ENCODE measurements around the gene HECTD2. TPM values are rescaled to one million over a fixed set of nuclear protein-coding genes. Genes with fewer than 3 reads are reported as not detected.
"Not testable (repeated sequence)": the region's sequence is repeated elsewhere in the genome, so short reads cannot be mapped to it uniquely, and the experiment has no call there.

The HECTD2 gene
- polyA plus RNA-seq, 1 donor from 2014 or later: 87.6 TPM

DNA sequence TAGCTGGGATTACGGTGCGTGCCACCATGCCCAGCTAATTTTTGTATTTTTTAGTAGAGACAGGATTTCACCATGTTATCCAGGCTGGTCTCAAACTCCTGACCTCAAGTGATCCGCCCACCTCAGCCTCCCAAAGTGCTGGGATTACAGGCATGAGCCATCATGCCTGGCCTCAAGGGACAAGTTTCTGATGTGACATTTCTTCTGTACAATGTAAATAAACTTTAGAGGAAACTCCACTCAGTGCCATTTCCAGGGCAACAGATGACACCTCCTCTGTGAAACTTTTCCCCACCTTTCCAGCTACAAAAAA, 19.7 kb upstream of the HECTD2 start:
- H3K4me3 ChIP-seq (ENCODE audit: low read length); H3F3A ChIP-seq (ENCODE audit: insufficient read depth, low read length, poor library complexity, severe bottlenecking); H3K27me3 ChIP-seq (ENCODE audit: insufficient read depth, low read depth, low read length); H3K9me3 ChIP-seq (ENCODE audit: low read length); H3K4me2 ChIP-seq (ENCODE audit: low read length); H4K20me1 ChIP-seq (ENCODE audit: insufficient read depth); H3K9me2 ChIP-seq (ENCODE audit: insufficient read depth, low read length); H3K9ac ChIP-seq (ENCODE audit: low read length); H2AFZ ChIP-seq (ENCODE audit: low read depth, low read length); H3K27ac ChIP-seq (ENCODE audit: low read length); H3K36me3 ChIP-seq (ENCODE audit: insufficient read depth, low read length); H3K79me2 ChIP-seq (replicated peaks; ENCODE audit: insufficient read depth, low read length): not testable (repeated sequence)

DNA sequence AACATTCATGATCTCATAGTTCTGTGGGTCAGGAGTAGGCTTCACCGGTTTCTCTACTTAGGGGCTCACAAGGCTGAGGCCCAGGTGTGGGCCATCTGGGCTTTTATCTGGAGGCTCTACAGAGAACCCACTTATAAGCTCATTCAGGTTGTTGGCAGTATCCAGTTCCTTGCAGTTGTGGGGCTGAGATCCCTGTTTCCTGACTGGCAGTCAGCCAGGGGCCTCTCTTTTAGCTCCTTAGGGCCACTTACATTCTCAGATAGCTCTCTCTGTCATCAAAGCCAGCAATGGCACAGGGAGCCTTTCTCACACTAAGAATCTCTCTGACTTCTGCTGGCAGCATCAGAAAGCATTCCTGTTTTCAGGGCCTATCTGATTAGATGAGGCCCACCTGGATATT, 18.2 kb upstream of the HECTD2 start:
- no peaks in the 10 kb centered on the region for H3K9me3 ChIP-seq (ENCODE audit: low read length)
- no peak overlapping the region for H3K27ac ChIP-seq (ENCODE audit: low read length)
- H3K36me3 ChIP-seq (ENCODE audit: insufficient read depth, low read length): no peaks in the 10 kb centered on the region
- H3K79me2 ChIP-seq (replicated peaks; ENCODE audit: insufficient read depth, low read length): no peaks in the 10 kb centered on the region
- H3K4me3 ChIP-seq (ENCODE audit: low read length): no peak overlapping the region
- no peak overlapping the region for H2AFZ ChIP-seq (ENCODE audit: low read depth, low read length)
- H3K9me2 ChIP-seq (ENCODE audit: insufficient read depth, low read length): no peaks in the 10 kb centered on the region
- TF ChIP-seq EZH2 (IDR thresholded peaks at IDR 0.05; ENCODE audit: borderline replicate concordance, insufficient read depth, low read length, poor library complexity, severe bottlenecking): no peak
- TF ChIP-seq SMC3 (conservative IDR thresholded peaks at IDR 0.05; ENCODE audit: poor library complexity): no peak
- no peak for TF ChIP-seq MXI1 (conservative IDR thresholded peaks at IDR 0.05; ENCODE audit: poor library complexity, severe bottlenecking)
- no peak for TF ChIP-seq TAF1 (IDR thresholded peaks at IDR 0.05; ENCODE audit: low read depth)
- no peak for TF ChIP-seq RAD21 (conservative IDR thresholded peaks at IDR 0.05)
- TF ChIP-seq, protein P1, sequence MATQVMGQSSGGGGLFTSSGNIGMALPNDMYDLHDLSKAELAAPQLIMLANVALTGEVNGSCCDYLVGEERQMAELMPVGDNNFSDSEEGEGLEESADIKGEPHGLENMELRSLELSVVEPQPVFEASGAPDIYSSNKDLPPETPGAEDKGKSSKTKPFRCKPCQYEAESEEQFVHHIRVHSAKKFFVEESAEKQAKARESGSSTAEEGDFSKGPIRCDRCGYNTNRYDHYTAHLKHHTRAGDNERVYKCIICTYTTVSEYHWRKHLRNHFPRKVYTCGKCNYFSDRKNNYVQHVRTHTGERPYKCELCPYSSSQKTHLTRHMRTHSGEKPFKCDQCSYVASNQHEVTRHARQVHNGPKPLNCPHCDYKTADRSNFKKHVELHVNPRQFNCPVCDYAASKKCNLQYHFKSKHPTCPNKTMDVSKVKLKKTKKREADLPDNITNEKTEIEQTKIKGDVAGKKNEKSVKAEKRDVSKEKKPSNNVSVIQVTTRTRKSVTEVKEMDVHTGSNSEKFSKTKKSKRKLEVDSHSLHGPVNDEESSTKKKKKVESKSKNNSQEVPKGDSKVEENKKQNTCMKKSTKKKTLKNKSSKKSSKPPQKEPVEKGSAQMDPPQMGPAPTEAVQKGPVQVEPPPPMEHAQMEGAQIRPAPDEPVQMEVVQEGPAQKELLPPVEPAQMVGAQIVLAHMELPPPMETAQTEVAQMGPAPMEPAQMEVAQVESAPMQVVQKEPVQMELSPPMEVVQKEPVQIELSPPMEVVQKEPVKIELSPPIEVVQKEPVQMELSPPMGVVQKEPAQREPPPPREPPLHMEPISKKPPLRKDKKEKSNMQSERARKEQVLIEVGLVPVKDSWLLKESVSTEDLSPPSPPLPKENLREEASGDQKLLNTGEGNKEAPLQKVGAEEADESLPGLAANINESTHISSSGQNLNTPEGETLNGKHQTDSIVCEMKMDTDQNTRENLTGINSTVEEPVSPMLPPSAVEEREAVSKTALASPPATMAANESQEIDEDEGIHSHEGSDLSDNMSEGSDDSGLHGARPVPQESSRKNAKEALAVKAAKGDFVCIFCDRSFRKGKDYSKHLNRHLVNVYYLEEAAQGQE (IDR thresholded peaks at IDR 0.05; ENCODE audit: borderline replicate concordance): no peak
- H3K9ac ChIP-seq (ENCODE audit: low read length): no peak overlapping the region
- H3K27me3 ChIP-seq (ENCODE audit: insufficient read depth, low read depth, low read length): no peaks in the 10 kb centered on the region
- no peaks in the 10 kb centered on the region for H4K20me1 ChIP-seq (ENCODE audit: insufficient read depth)
- H3K4me2 ChIP-seq (ENCODE audit: low read length): no peak overlapping the region
- no peaks in the 10 kb centered on the region for H3F3A ChIP-seq (ENCODE audit: insufficient read depth, low read length, poor library complexity, severe bottlenecking)

DNA sequence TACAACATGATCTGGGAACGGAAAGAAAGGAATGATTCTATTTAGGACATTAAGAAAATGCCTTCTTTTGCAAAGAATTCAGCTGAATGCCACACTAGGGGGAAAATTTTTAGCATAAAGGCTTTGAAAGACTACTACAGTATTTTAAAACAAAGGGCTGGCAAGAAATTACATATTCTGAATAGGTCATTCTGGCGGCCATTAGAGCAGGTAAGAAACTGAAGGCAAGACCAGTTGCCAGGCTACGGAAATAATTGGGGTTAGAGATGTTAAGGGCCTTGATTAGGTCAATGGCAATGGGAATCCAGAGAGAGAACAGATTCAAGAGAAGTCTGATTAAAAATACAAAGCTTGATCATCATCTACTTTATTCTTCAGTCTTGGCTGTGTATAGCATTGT, 3.8 kb upstream of the HECTD2 start:
- Histone ChIP-seq H3K4me3 (ENCODE audit: low read length) (no peak overlapping the region), H3K27me3 (ENCODE audit: insufficient read depth, low read depth, low read length) (no peaks in the 10 kb centered on the region), H3K9me2 (ENCODE audit: insufficient read depth, low read length) (no peaks in the 10 kb centered on the region), H3K36me3 (ENCODE audit: insufficient read depth, low read length) (no peaks in the 10 kb centered on the region), H2AFZ (ENCODE audit: low read depth, low read length) (no peak overlapping the region), H3F3A (ENCODE audit: insufficient read depth, low read length, poor library complexity, severe bottlenecking) (peaks cover 11% of the 10 kb centered on the region), H3K79me2 (replicated peaks; ENCODE audit: insufficient read depth, low read length) (peaks cover 10% of the 10 kb centered on the region), H3K9me3 (ENCODE audit: low read length) (no peaks in the 10 kb centered on the region), H3K27ac (ENCODE audit: low read length) (no peak overlapping the region), H4K20me1 (ENCODE audit: insufficient read depth) (no peaks in the 10 kb centered on the region), H3K4me2 (ENCODE audit: low read length) (no peak overlapping the region), H3K9ac (ENCODE audit: low read length) (no peak overlapping the region)
- no peak for TF ChIP-seq EP300 (conservative IDR thresholded peaks at IDR 0.05; ENCODE audit: poor library complexity, severe bottlenecking)
- TF ChIP-seq RAD21 (conservative IDR thresholded peaks at IDR 0.05): no peak
- no peak for TF ChIP-seq MXI1 (conservative IDR thresholded peaks at IDR 0.05; ENCODE audit: poor library complexity, severe bottlenecking)
- TF ChIP-seq, protein P2, sequence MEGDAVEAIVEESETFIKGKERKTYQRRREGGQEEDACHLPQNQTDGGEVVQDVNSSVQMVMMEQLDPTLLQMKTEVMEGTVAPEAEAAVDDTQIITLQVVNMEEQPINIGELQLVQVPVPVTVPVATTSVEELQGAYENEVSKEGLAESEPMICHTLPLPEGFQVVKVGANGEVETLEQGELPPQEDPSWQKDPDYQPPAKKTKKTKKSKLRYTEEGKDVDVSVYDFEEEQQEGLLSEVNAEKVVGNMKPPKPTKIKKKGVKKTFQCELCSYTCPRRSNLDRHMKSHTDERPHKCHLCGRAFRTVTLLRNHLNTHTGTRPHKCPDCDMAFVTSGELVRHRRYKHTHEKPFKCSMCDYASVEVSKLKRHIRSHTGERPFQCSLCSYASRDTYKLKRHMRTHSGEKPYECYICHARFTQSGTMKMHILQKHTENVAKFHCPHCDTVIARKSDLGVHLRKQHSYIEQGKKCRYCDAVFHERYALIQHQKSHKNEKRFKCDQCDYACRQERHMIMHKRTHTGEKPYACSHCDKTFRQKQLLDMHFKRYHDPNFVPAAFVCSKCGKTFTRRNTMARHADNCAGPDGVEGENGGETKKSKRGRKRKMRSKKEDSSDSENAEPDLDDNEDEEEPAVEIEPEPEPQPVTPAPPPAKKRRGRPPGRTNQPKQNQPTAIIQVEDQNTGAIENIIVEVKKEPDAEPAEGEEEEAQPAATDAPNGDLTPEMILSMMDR (IDR thresholded peaks at IDR 0.05; ENCODE audit: poor library complexity, severe bottlenecking): no peak
- no peak for TF ChIP-seq SMC3 (conservative IDR thresholded peaks at IDR 0.05; ENCODE audit: poor library complexity)
- no peak for TF ChIP-seq POLR2AphosphoS5 (IDR thresholded peaks at IDR 0.05)
- TF ChIP-seq, protein P1 (IDR thresholded peaks at IDR 0.05; ENCODE audit: borderline replicate concordance): no peak
- no peak for TF ChIP-seq TAF1 (IDR thresholded peaks at IDR 0.05; ENCODE audit: low read depth)
- TF ChIP-seq EZH2 (IDR thresholded peaks at IDR 0.05; ENCODE audit: borderline replicate concordance, insufficient read depth, low read length, poor library complexity, severe bottlenecking): no peak
